Amygdala (tissue), 56 donors: Measurements from ENCODE around the gene IL17B.
A peak's percentile ranks its signal among the peaks of the same experiment; 100 is the strongest.

Source experiments
- DNase-seq, 56 donors: peaks; one replicate each; lab custom pipeline; 2025; lab: John Stamatoyannopoulos, UW

The IL17B gene

GRCh38 chr5:149363936-149364335 lies 15.2 kb downstream of the IL17B start:
- DNase-seq: no peak

DNA sequence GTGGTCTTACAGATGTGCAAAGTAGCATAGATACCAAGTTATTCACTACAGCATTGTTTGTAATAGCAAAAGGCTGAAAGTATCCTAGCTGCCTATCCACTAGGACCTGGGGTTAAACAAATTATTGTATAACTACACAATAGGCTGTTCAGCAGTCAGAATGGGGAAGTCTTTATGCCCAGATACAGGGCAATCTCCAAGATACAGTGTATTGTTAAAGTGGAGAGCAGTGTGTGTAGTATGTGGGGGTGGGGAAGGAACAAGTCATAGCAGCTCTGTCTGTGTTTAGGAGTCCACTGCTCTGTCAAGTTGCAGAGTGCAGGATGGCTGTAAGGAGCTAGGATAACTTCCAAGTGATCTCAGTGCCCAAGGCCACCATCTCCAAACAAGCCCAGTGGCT lies 15.7 kb downstream of the IL17B start:
- no peak for DNase-seq

DNA sequence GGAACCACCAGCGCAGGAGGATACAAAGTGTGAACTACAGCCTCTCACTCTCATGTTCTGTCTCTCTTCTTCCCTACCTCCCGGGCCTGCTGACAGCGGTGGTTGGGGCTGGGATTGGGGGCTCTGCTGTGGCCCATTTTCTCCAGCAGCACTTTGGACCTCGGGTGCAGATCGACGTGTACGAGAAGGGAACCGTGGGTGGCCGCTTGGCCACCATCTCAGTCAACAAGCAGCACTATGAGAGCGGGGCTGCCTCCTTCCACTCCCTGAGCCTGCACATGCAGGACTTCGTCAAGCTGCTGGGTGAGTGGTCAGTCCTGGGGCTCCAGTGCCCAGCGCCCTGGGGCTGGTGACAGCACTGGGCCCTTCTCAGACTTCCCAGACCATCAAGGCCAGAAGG lies 16.6 kb downstream of the IL17B start:
- DNase-seq: no peak

DNA sequence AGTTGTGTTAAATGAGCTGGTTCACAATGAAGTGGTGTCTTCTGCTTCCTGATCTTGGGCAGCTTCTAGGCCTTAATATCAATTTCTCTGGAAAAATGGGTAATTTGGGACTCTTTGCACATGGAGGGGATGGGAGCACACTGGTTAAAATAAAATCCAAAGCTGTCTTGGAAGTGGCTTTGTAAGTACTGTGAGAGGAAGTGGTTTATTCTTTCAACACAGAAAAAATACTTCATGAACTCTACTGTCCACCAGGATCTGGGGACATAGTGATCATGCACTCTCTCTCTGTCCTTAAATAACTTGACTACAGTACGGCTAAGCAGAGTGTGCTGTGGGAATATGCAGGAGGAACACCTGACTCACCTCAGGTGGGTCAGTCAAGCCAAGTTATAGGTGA lies 18.8 kb downstream of the IL17B start:
- DNase-seq: no peak

- DNase-seq: peak in 5 of 56 donors; percentile 3 to 32 (median 22)
These were observed 20.1 kb downstream of the IL17B start for GRCh38 chr5:149358868-149359495.

- DNase-seq: peak in 31 of 56 donors; percentile 21 to 70 (median 53)
These were observed 20.8 kb downstream of the IL17B start for GRCh38 chr5:149358294-149358651.

DNA sequence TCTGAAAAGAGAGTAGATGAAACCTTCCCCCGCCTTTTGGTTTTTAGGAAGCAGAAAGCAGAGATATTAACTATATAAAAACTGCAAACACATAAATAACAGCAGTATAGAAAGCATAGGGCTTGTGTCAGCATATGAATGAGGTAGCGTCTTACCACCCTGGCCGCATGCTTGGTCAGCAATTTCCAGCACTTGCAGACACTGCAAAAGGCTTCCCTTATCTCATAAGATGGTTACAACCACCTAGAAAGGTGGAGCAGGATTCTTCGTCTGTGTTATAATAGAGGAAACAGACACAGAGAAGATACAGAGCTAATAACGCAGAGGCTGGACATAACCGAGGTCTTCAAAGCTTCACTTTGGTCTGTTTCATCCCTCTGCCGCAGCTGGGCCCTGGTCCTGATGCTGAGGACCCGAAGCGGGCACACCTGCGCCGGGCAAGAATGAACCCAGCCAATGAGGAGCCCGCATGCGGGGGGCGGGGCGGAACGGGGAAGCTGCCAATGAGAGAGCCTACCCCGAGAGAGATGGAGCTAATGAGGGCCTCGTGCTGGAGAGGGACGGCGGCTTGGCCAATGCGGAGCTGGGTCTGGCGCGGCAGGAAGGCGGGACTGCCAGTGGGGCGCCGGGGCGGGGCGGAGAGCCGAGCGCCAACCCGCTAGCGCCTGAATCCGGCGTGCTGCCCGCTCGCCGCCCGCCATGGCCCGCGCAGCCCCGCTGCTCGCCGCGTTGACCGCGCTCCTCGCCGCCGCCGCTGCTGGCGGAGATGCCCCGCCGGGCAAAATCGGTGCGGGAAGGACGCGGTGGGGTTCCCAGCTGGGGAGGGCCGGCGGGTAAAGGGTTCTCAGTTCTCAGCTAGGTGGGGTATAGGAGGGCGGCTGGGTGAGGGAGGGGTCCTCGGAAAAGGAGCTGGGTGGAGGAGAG lies 21.5 kb downstream of the IL17B start, which contains the start of gene PCYOX1L:
TSS of gene PCYOX1L (plus strand) at position 677 of the 924 bp plus-strand sequence. CDS start at position 700, 23 bp downstream.
- peak; percentile 71 to 98 (median 93) for DNase-seq

DNA sequence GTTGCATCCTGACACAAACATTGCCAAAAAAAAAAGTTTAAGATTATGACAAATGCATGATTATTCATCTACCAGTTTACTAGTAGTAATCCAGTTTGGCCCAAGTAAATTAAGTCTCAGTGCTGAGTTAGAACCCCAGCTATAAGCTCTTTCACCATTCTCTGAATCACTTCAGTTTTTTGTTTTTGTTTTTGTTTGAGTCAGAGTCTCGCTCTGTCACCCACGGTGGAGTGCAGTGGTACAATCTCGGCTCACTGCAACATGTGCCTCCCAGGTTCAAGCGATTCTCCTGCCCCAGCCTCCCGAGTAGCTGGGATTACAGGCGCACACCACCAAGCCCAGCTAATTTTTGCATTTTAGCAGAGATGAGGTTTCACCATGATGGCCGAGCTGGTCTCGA lies 22.7 kb downstream of the IL17B start:
- DNase-seq: no peak

- DNase-seq: no peak
These were observed 23.4 kb downstream of the IL17B start for GRCh38 chr5:149355688-149356087.

GRCh38 chr5:149353911-149354310 lies 25.2 kb downstream of the IL17B start:
- DNase-seq: no peak

DNA sequence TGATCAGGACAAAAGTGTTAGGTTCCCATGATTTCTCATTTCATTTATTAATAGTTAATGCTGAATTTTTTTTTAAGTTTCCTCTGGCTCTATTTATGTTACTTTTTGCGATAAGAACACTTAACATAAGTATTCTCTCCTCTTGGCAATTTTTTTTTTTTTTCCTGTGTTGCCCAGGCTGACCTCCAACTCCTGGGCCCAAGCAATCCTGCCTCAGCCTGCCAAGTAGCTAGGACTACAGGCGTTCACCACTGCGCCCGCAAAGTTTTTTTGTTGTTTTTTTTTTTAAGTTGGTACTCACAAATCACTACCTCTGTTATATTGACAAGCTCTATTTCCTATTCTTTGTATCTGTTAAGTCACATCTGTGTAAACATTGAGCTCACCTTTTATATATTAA lies 26.9 kb downstream of the IL17B start:
- DNase-seq: no peak

GRCh38 chr5:149349382-149349781 lies 29.7 kb downstream of the IL17B start:
- DNase-seq: no peak

DNA sequence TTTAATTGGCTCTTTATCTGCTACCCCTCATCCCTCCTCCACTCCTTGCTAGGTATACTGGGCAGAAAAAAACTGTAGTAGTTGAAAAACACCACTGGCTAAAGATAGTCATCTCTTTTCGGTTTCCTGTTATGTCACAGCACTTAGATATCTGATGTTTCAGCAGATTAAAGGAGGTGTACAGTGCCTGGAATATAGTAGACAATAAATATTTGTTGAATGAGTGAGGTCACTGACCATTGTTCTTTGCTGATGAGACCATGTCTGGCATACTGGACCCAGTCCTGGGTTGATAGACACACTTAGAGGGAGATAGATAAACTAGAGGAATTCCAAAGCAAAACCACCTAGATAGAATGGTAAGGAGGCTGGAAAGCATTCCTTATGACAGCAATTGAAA lies 30.6 kb downstream of the IL17B start:
- no peak for DNase-seq

- no peak for DNase-seq
These were observed 33.2 kb downstream of the IL17B start for GRCh38 chr5:149345892-149346222.

- peak; percentile 50 to 98 (median 92) for DNase-seq
These were observed 33.8 kb downstream of the IL17B start, which contains the start of gene GRPEL2 for GRCh38 chr5:149345147-149345891. GRPEL2 (plus strand) TSS chr5:149345499; CDS start chr5:149345540, 41 bp downstream.

DNA sequence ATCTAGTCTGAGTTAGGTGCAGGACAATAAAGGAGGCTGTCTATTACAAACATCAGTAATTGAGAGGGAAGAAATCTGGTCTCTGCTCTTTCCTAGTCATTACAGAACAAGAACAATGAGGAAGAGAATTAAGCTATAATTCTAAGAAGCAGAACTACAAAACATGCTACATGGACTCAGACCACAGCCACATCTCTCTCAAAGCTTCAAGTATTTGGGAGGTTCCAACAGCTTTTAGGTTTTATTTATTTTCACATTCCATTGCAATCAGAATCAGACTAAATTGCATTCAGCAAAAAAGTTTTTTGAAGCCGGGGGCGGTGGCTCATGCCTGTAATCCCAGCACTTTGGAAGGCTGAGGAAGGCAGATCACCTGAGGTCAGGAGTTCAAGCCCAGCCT lies 34.9 kb downstream of the IL17B start:
- no peak for DNase-seq

DNA sequence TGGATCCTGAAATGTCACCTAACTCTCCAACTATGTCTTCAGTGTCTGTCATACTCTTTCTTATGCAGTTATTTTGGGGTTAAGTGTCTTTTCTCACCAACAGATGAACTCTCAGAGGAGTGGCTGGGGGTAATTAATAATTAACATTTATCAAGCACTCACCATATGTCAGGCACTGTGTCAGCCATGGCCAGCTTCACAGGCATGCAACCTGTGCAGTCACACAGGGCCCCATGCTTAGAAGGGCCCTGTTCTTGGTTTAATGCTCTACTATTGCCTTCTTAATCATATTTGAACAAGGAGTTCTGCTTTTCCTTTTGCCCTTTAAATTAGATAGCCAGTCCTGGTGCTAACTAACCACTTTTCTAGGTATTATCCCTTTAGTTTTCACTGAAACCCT lies 37.2 kb downstream of the IL17B start:
- DNase-seq: no peak

DNA sequence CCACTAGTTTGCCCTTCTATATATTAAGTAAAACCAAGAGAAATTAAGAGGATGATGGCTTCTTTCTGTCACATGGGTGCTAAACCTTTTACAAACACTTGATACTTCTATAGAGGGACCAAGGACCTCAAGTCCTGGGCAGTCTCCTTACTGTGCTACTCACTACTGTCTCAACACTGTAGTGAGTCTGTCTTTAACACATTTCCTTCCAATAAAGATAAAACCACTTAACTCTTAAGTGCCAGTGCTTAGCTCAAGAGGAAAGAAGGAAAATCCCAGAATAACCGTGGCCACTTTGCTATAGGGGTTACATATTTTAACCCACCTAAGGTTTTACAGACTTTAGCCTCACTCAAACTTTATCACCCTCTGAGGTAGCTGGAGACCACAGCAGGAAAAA lies 38.2 kb downstream of the IL17B start:
- no peak for DNase-seq

GRCh38 chr5:149338364-149338763 lies 40.7 kb downstream of the IL17B start:
- no peak for DNase-seq

DNA sequence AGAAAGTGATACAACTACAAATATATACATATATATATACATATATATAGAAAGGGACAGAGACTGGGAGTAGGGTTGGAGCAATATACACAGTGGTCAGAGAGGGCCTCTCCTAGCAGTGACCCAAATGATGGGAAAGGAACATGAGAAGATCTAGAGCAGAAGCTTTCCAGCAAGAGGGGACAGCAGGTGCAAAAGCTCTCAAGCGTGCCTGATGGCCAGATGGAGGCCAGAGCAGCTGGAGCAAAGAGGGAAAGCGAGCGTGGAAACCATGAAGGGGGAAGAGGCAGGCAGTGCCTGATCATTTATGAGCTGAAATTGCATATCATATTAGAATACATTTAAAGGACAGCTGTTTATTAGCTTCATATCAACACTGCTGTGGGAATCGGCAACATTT lies 41.4 kb downstream of the IL17B start:
- no peak for DNase-seq
